Measurements from ENCODE around the gene KCMF1.
A peak's percentile ranks its signal among the peaks of the same experiment; 100 is the strongest.

The KCMF1 gene

DNA sequence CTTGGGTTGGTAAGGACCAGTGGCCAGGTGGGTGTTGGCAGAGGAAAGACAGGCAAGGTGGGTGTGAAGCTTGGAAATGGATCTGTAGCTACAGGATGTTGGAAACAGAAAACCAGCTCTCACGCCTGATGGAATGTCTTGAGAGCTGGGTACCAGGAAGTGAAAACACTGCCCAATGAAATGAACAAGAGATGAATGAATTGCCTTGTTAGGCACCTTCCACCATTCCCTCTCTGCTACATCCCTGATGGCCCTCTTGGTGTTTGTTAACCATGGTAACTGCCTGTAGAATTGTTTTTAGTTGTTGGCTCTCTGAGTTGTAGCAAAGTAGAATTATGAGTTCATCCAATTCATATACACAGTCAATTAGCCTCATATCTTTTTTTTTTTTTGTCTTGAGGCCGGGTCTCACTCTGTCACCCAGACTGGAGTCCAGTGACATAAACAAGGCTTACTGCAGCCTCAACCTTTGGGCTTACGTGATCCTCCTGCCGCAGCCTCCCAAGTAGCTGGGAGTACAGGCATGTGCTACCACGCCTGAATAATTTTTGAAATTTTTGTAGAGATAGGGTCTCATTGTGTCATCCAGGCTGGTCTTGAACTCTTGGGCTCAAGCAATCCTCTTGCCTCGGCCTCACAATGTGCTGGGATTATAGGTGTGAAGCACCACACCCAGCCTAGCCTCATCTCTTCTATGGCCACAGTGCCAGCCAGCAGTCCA lies 9.5 kb downstream of the KCMF1 start:
- DNase-seq (ENCODE audit: low read depth, low spot score), result no peak

DNA sequence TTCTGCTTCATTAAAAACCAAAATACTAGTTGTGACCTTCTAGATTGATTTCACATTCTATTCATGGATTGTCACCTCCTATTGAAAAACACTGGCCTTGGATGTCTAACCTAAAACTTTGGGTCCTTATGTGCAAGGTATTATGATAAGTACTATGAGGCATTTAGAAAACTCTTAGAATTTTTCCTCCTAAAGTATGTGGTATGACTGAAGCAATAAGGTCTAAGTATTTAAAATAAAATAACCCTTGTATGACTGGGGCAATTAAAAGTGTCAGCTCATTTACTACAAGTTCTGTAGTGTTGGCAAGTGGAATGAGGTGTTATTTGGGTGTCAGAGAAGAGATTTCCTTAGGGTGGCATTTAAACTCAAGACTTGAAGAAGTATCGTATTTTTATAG lies 15.1 kb downstream of the KCMF1 start:
- DNase-seq (ENCODE audit: low read depth, low spot score), result no peak

DNA sequence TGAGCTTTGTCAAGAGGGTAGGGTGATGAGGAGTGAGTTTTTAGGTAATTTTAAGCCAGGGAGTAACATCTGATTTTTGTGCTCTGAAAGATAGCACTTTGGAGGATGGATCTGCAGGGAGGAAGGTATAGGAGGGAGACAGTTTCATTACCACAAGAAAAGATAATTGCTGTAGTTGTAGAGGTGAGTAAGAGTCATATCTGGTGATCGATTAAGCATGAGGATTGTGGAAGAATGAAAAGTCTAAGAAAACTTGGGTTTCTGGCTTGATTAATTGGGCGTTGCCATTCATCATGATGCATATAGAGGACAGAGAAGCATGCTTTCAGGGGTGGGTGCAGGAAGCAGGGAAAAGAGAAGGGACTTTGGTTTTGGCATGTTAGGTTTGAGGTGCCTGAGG lies 18.5 kb downstream of the KCMF1 start:
- no peak for DNase-seq (ENCODE audit: low read depth, low spot score)

DNA sequence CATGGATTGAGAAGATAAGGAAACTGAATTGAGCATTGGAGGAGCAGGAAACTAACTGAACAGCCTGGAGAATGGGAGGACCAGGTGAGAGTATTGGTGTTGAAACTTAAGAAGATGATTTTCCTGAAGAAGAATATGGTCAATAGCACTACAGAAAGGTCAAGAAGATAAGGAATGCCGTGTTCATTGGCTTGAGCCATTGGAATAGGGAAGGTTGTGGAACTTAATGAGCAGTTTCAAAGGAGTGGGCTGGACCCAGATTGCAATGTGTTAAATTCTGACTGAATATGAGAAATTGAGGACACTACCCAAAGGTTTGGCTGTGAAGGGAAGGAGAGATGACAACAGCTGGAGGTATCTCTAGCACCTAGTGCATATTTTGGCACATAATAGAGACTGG lies 19.0 kb downstream of the KCMF1 start:
- no peak for DNase-seq (ENCODE audit: low read depth, low spot score)

DNA sequence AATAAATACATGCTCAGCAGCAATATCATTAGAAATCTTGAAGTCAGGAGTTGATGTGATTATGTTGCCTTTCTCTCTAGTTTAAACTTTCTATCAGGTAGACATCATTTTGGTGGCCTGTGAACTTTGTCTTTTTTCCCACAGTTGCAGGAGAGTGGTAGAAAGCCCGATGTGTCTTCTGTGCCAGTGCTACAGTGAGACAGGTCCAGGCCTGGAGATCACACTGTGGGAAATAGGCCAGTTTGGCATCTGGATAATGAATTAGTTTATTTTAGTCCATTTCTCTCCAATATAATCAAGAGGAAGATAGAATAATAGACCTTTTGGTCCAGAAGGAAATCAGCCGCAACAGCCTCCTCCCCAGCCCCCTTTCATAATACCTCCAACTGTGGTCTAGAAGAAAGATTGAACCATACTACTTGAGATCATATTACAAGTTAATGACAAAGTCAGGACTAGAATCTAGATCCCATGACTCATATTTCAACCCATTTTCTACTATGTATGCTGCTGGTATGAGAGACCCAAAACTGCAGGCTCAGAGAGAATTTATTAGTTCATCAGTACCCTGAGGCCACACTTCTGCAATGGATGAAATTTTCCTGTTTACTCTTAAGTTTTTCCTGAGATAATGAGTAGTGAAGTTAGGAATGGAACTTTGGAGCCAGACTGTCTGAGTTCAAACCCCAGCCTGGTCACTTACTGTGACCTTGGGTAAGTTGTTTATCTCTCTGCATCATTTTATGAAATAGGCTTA lies 20.6 kb downstream of the KCMF1 start:
- peak; percentile 27 for DNase-seq (ENCODE audit: low read depth, low spot score)

DNA sequence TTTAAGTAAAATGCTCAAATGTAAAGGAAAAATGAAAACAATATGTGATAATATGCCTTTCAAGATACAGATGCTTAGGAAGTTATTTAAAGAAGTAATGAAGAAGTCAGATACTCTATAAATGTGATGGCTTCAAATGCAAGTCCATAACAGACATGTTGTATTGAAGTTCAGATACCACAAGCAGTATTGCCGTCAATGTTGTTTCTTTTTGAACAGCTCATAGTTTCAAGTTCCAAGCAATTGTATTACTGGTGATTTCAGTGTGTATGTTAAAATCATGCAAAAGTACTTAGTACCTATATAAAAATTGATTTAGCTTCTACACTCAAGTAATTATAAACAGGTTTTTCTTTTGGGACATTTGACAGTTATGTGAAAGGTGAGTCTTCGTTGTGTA lies 24.9 kb downstream of the KCMF1 start:
- DNase-seq (ENCODE audit: low read depth, low spot score), result no peak

DNA sequence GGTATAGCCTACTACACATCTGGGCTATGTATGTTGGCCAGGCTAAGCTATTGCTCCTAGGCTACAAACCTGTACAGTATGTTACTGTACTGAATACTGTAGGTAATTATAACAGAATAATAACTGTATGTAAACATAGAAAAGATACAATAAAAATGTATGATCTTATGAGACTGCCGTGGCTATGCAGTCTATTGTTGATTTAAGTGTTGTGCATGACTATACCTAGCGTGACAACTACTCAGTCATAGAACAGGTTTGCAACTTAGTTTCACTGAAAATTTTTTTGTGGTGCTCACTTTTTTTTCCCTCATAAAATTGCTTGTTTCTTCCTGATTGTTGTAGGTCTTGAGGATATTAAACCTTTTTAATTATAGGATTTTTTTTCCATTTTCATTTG lies 25.9 kb downstream of the KCMF1 start:
- DNase-seq (ENCODE audit: low read depth, low spot score), result no peak

DNA sequence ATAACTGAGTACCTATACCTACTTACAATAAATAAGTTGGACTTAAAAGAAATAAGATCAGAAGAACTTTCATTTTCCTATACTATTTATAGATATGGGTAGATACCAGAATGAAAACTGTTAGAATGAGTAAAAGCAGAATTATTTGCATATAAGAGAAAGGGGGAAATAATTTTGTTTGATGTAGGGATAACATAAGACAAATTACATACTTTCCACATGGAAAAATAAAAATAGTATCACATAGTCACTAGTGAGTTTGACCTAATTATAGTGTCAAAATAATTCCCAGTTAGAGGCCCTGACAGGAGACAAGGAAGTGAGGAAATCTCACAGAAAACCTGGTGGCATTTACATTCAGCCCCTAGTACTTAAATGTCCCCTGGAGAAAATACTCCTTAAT lies 28.6 kb downstream of the KCMF1 start:
- no peak for DNase-seq (ENCODE audit: low read depth, low spot score)

DNA sequence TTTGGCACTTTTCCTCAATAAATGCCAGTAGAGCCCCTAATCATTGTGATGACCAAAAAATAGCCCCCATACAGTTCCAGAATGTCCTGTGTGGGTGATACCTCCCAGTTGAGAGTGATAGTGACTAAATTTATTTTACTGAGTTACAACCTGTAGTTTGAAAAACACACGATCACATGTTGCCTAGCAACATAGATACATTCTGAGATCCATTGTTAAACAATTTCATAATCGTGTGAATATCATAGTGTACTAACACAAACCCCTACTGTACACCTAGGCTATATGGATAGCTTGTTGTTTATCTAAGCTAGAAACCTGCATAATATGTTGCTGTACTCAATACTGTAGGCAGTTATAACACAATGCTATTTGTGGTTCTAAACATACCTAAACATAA lies 30.6 kb downstream of the KCMF1 start:
- DNase-seq (ENCODE audit: low read depth, low spot score), result no peak

DNA sequence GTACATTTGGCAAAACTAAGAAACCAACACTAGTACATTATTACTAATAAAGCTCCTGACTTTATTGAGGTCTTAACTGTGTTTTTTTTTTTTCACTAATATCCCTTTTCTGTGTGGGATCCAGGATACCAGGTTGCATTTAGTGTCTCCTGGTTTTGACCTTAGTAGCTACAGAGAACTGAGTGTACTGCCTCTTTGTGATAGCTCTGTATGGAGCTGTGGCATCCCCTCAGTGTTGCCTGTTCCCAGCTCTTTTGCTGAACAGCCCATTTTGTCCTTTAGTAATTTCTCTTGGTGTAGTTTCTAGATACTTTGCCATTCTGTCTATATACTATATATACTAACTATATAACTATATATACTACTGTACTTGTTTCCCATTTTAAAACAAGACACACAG lies 31.6 kb downstream of the KCMF1 start:
- DNase-seq (ENCODE audit: low read depth, low spot score), result no peak

DNA sequence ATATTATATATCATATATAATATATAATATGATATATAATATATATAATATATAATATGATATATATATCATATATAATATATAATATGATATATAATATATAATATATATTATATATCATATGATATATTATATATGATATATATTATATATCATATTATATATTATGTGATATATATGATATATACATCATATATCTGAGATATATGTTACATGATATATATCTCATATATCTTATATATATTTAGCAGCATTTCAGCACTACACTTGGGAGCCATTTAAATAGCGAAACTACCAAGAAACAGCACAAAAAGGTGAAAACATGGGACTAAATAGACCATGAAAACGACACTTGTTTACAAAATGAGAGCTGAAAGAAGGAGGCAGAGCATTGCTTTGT lies 37.3 kb downstream of the KCMF1 start:
- DNase-seq (ENCODE audit: low read depth, low spot score), result no peak

DNA sequence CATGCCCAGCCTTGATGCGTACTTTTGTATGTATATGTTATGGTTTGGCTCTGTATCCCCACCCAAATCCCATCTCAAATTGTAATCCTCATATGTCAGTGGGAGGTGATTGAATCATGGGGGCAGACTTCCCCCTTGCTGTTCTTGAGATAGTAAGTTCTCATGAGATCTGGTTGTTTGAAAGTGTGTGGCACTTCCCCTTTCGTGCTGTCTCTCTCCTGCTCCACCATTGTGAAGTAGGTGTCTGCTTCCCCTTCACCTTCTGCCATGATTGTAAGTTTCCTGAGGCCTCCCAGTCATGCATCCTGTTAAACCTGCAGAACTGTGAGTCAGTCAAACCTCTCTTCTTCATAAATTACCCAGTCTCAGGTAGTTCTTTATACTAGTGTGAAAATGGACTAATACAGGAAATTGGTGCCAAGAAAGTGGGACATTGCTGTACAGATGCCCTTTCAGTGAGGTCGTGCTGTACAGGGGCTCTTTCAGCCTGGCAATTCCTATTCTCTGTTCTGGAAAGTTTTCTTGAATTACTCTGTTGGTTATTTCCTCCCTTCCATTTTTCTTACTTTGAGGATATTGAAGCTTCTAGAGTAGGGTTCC lies 38.2 kb downstream of the KCMF1 start:
- DNase-seq (ENCODE audit: low read depth, low spot score), result no peak

DNA sequence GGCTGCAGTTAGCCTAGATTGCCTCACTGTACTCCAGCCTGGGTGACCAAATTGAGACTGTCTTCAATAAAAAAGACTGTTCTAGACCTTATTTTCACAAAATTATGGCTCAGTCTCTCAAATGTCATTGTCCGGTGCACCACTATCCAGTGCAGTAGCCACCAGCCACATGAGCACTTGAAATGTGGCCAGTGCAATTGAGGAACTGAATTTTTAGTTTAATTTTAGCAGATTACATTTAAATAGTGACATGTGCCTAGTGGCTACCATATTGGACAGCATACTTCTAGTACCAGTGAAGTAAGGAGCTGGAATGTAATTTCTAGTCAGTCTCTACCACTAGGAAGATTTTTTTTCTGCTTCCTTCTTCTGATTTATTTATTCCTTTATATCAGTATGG lies 39.4 kb downstream of the KCMF1 start:
- no peak for DNase-seq (ENCODE audit: low read depth, low spot score)

DNA sequence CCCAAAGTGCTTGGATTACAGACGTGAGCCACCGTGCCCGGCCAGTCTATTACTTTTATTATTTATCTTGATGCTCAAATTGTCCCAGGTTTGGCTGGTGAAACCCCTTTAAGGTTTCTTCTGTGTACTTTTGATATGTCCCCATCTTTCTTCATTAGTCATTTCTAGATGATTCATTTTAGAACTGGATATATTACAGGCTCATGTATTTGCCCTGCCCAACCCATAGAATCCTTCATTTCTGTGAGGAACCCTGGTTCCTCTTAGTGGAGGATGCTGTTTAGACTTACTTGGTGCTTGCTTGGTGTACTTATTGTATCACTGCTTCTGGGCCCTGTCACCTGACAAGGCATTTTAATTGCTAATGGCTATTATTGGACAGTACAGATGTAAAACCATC lies 40.1 kb downstream of the KCMF1 start:
- no peak for DNase-seq (ENCODE audit: low read depth, low spot score)

DNA sequence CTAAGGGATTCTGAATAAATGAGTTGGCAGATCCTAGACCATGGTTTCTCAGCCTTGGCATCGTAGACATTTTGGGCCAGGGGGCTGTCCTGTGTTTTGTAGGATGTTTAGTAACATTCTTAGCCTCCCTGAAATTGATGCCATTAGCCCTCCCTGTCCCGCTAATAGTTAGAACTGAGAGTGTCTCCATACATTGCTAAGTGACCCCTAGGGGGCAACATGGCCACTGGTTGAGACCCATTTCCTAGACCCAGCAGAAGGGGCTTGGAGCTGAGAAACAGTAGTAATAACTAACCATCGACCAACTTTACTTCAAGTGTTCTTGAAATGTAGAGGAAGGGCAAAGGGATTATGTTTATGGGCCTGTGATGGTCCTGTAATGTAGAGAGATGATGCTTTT lies 40.8 kb downstream of the KCMF1 start:
- no peak for DNase-seq (ENCODE audit: low read depth, low spot score)

DNA sequence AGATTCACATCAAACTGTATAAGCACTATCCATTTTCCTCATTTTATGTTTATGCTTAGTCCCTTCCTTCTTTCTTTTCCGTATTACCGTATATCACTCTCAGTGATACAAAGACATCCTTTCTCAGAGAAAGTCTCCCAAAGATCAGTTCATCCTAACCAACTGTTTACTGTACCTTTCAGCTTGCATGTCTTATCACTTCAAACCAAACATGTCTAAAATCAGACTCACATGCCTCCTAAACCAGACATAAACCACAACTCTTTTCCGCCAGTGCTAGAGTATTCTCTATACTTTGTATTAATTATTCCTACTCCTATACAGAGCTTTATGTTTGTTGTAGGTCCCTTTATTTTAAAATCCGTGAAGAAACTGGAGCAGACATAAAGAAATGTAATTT lies 41.5 kb downstream of the KCMF1 start:
- no peak for DNase-seq (ENCODE audit: low read depth, low spot score)

DNA sequence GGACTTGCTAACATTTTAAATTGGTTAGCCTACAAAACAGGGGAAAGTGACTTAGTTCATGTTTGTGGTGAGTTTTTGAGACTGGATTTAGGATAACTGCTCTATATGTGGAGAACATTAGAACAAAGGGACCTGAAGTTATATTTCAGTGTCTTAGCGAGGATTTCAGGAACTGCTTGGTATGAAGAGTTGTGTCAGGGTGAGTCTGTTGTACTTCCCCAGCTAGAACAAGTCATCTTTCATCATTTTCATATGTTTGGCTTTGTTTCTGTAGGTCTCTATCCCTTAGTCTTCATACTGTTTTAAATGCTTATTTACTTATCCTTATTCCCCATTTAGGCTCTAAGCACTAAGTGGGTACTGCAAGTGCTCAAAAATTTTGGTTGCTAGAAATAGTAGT lies 41.9 kb downstream of the KCMF1 start:
- no peak for DNase-seq (ENCODE audit: low read depth, low spot score)

DNA sequence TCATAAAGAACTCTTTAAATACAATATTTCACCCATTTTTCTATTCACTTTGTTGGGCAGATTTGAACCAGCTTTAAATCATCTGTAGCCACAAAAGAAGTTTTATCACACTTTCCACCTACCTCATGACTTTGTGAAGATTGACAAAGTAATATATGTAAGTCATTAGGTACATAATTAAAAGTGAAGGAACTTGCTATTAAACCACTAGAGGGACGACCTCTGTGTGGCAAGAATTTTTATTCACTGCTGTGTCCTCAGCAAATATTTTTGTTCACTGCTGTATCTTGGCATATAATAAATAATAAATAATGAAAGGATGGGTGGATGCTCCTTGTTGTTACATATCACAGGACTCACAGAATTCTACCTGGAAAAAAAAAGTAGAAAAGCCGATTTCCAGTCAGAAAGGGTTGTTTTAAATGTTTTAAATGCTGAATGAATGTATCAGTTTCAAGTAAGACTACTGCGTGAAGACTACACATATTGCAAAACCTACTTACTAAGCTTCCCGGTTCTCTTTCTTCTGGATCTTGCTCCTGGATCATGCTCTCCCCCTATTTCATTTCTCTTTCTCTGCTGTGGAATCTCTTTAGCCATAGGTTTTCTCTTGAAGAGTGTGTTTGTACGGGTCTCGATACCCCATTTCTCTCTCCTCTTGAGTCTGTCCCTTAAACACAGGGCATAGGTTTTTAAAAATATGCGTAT lies 44.8 kb downstream of the KCMF1 start:
- no peak for DNase-seq (ENCODE audit: low read depth, low spot score)

DNA sequence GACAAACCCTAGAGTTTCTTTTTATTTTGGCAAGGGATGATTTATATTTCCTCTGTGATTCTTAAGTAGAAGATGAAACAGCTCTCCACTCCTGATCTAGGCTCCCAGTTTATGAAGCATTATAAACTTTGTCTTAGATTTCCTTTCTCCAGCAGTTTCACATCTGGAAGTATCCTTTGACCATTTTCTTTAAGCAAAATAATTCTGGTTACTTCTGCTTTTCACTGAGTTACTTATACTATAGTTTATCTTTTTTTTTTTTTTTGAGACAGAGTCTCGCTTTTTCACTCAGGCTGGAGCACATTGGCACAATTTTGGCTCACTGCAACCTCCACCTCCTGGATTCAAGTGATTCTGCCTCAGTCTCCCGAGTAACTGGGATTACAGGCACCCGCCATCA lies 45.5 kb downstream of the KCMF1 start:
- DNase-seq (ENCODE audit: low read depth, low spot score), result no peak

DNA sequence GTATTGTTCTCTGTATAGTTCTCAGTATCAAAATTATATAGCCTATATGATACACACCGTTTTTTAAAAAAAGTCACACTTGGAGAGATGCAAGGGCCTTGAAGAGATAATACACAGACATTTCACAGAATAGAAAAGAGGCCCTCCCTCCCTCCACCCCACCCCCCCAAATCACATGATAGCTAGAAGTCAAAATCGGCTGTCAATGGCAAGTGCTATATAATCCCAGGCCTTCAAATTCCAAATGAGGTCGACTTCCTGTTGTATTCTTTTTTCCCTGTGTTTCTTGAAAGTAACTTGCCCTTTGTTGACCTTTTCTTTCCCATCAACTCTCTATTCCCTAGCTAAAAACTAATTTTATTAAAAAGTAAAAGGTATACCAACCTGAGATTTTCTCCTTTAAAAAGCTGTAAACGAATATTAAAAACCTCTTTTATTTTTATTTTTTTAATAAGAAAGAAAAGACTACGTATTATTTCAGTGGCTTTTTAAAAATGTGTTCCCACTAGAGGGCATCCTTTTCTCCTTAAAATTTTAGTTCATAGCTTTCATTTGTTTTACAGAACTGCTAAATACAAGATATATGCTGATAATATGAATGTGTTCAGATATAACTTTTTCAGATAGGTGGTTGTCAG lies 46.6 kb downstream of the KCMF1 start:
- peak; percentile 18 for DNase-seq (ENCODE audit: low read depth, low spot score)

DNA sequence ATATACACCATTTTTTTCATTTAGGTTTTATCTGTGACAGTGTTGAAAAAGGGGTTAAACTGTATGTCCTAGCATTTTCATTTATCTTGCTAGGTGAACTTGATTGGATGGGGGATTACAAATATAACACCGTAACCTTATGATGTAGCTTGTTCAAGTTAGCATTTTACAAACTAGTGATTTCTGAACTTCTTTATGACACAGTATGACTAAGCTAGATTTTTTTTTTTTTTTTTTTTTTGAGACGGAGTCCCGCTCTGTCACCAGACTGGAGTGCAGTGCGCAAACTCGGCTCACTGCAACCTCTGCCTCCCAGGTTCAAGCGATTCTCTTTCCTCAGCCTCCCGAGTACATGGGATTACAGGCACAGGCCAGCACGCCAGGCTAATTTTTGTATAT lies 47.1 kb downstream of the KCMF1 start:
- DNase-seq (ENCODE audit: low read depth, low spot score), result no peak

DNA sequence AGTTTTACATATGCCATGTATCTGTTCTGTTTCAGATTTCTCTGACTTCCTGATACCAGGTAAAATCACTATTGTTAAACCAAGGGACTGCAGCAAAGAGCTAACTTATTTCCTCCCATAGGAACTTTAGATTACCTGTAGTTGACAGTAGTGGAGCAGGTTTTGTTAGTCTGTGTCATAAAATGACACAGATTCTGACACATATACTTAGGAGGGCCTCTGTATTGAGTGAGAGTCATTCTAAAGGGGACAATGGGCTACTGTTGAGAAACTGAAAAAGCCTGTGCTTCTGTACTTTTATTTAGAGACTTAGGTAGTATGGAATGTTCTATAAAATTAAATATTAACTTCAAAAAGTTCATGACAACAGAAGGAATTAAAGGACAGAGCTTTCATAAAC lies 48.2 kb downstream of the KCMF1 start:
- DNase-seq (ENCODE audit: low read depth, low spot score), result no peak

Measured in astrocyte of the hippocampus (primary cell).